K562 (cell line): ENCODE data around the gene CNPY4. TPM values are rescaled to one million over a fixed set of nuclear protein-coding genes. Genes with fewer than 3 reads are reported as not detected.

Experiments used
- BCL6 ChIP-seq: fragments of 250-450 bp; sonication (Bioruptor Pico); IDR thresholded peaks from 2 replicates; pipeline ENCODE4 v1.4.0; 2020
- CREB3 ChIP-seq: fragments of 450-650 bp; conservative IDR thresholded peaks from 2 replicates; pipeline ENCODE4 v1.6.1; 2016; ENCODE audit warnings: missing genetic modification characterization, low read depth, mild to moderate bottlenecking, missing compliant biosample characterization, moderate library complexity
- DMBX1 ChIP-seq: fragments of 250-450 bp; sonication (Bioruptor Pico); IDR thresholded peaks from 2 replicates; pipeline ENCODE4 v1.8.0; 2022; ENCODE audit warnings: inconsistent platforms, mild to moderate bottlenecking, moderate library complexity, borderline replicate concordance
- DPF2 ChIP-seq: fragments of 450-650 bp; IDR thresholded peaks from 2 replicates; pipeline ENCODE4 v1.6.1; 2016
- ELF4 ChIP-seq: fragments of 450-650 bp; formaldehyde crosslinking; IDR thresholded peaks from 2 replicates; pipeline ENCODE4 v1.4.0; 2022; ENCODE audit warnings: missing genetic modification characterization
- HOXB6 ChIP-seq: fragments of 250-450 bp; sonication (Bioruptor Pico); IDR thresholded peaks from 2 replicates; pipeline ENCODE4 v1.5.1; 2022; ENCODE audit warnings: mild to moderate bottlenecking, borderline replicate concordance
- MNT ChIP-seq, 2 experiments: fragments of 450-650 bp; conservative IDR thresholded peaks; 2 replicates each; pipeline ENCODE4 v1.6.1; 2017; ENCODE audit warnings: mild to moderate bottlenecking in 2 of 2, moderate library complexity in 2 of 2
- NCOR1 ChIP-seq: fragments of 450-650 bp; IDR thresholded peaks from 2 replicates; pipeline ENCODE4 v1.6.1; 2016; ENCODE audit warnings: mild to moderate bottlenecking, moderate library complexity
- NR4A1 ChIP-seq, 2 experiments: fragments of 250-450 bp in 1 of 2; fragments of 450-650 bp in 1 of 2; sonication (Bioruptor Pico) in 1 of 2; IDR thresholded peaks; 2 replicates each; pipeline versions ENCODE4 v1.4.0 to v1.6.1; 2016 to 2020; ENCODE audit warnings: mild to moderate bottlenecking in 2 of 2, missing compliant biosample characterization in 1 of 2, missing genetic modification characterization in 1 of 2, moderate library complexity in 1 of 2
- PYGO2 ChIP-seq: fragments of 450-650 bp; IDR thresholded peaks from 2 replicates; pipeline ENCODE4 v1.6.1; 2016; ENCODE audit warnings: mild to moderate bottlenecking, missing genetic modification characterization, moderate library complexity, missing compliant biosample characterization
- SMAD4 ChIP-seq: fragments of 250-450 bp; sonication (Bioruptor Pico); conservative IDR thresholded peaks from 2 replicates; pipeline ENCODE4 v1.8.0; 2021; ENCODE audit warnings: inconsistent platforms, mild to moderate bottlenecking, moderate library complexity
- SUPT5H ChIP-seq: fragments of 450-650 bp; IDR thresholded peaks from 2 replicates; pipeline ENCODE4 v1.6.1; 2016
- TAF7 ChIP-seq: fragments of 450-650 bp; IDR thresholded peaks from 2 replicates; pipeline ENCODE4 v1.6.1; 2016; ENCODE audit warnings: missing genetic modification characterization, missing compliant biosample characterization
- TCF3 ChIP-seq: sonication (generic); formaldehyde crosslinking; IDR thresholded peaks from 2 replicates; pipeline ENCODE4 v1.4.0; 2020; ENCODE audit warnings: mild to moderate bottlenecking, missing genetic modification reagents
- THAP12 ChIP-seq: fragments of 250-450 bp; sonication (Bioruptor Pico); IDR thresholded peaks from 2 replicates; pipeline ENCODE4 v1.9.0; 2021; ENCODE audit warnings: mild to moderate bottlenecking, inconsistent platforms
- YY1 ChIP-seq, 3 experiments: IDR thresholded peaks; 2 replicates each; pipeline ENCODE4 v1.6.1; 2011; ENCODE audit warnings: low read length in 2 of 3, mild to moderate bottlenecking in 2 of 3, moderate library complexity in 2 of 3, borderline replicate concordance in 1 of 3, control low read depth in 1 of 3, low read depth in 1 of 3; ENCODE audit not compliant: insufficient read depth in 3 of 3, insufficient replicate concordance in 2 of 3, control insufficient read depth in 1 of 3, insufficient read length in 1 of 3; ENCODE audit errors: extremely low read depth in 1 of 3
- ZNF766 ChIP-seq: fragments of 200-800 bp; sonication (Bioruptor generic); conservative IDR thresholded peaks from 2 replicates; pipeline ENCODE4 v1.6.1; 2016; ENCODE audit warnings: missing genetic modification characterization, missing compliant biosample characterization
- polyA plus RNA-seq, 8 experiments: library from polyadenylated mRNA; depleted of rRNA in 4 of 8; stranded (reverse) in 5 of 8; unstranded in 3 of 8; fragments of >200 nt; fragmentation: Nextera tagmentation in 2 of 8; fragmentation: Illumina TruSeq in 1 of 8; extraction: Ambion mirVana in 2 of 8; extraction: Trizol in 1 of 8; gene quantifications; 2 replicates each; pipeline versions ENCODE4 v1.2.1 to v1.2.3, GENCODE V29; 2011 to 2014; ENCODE audit warnings: inconsistent platforms in 1 of 8, missing spikeins in 1 of 8
- total RNA-seq, 7 experiments: library from RNA; depleted of rRNA in 6 of 7; stranded (reverse); fragments of >200 nt in 6 of 7; fragmentation: Illumina TruSeq in 2 of 7; extraction: Trizol in 2 of 7; gene quantifications; 2 replicates each; pipeline versions ENCODE4 v1.2.1 to v1.2.3, GENCODE V29; 2011 to 2021; ENCODE audit warnings: low replicate concordance in 1 of 7

Gene CNPY4
- total and polyA plus RNA-seq, 9 of the 15 experiments (the other 6 are each of a cell fraction or from before 2014, with no cell fraction given) = 1.9 to 11.2 (median 7.0) TPM

GRCh38 chr7:100124301-100125230, 5.1 kb downstream of the CNPY4 start (continued):
- TF ChIP-seq PYGO2 (tag) (0 out of 2 replicates have a peak, but pooled peaks have one; percentile 31), NCOR1 (0 out of 2 replicates have a peak, but pooled peaks have one; percentile 15), CREB3 (peak; percentile 50), SMAD4 (peak; percentile 52), DMBX1 (CRISPR knock-in tag) (peak; percentile 75; the same call in 1 of the 2 replicates), NR4A1 (CRISPR knock-in tag; IDR thresholded peaks at IDR 0.05) (no peak), NR4A1 (tag; IDR thresholded peaks at IDR 0.05) (peak; percentile 75; the same call in 1 of the 2 replicates), ZNF766 (CRISPR knock-in tag) (peak; percentile 18; the same call in 1 of the 2 replicates), TCF3 (CRISPR knock-in tag) (peak; percentile 9; the same call in 1 of the 2 replicates), YY1 (IDR thresholded peaks at IDR 0.05; ENCODE audit: borderline replicate concordance in 1 of 3, control insufficient read depth in 1 of 3, extremely low read depth in 1 of 3, insufficient read depth in 3 of 3, insufficient read length in 1 of 3, insufficient replicate concordance in 2 of 3, low read depth in 1 of 3, low read length in 2 of 3) (peak in 1 of 3 experiments; percentile 43), TAF7 (tag) (0 out of 2 replicates have a peak, but pooled peaks have one; percentile 25), MNT (conservative IDR thresholded peaks at IDR 0.05) (0 out of 4 replicates have a peak, but pooled peaks of 1 of the 2 experiments have one; percentile 14), SUPT5H (0 out of 2 replicates have a peak, but pooled peaks have one; percentile 11), THAP12 (CRISPR knock-in tag) (0 out of 2 replicates have a peak, but pooled peaks have one; percentile 12), HOXB6 (CRISPR knock-in tag) (no peak), DPF2 (0 out of 2 replicates have a peak, but pooled peaks have one; percentile 25), ELF4 (CRISPR knock-in tag) (0 out of 2 replicates have a peak, but pooled peaks have one; percentile 45), BCL6 (no peak)
- TF ChIP-seq, all 486 proteins: peak for 37
